OCI-LY3 (cell line): ENCODE measurements around the gene QKI.

Experiments used
- H2AFZ ChIP-seq: fragments of 200-600, 300-600 bp; shearing (Covaris generic); 2 replicates; pipeline ENCODE4 v1.6.0; 2014; ENCODE audit warnings: antibody characterized with exemption, low read depth, low read length
- H3K27ac ChIP-seq: fragments of 200-600, 300-600 bp; sonication (generic); 2 replicates; pipeline ENCODE4 v1.5.1; 2014; ENCODE audit warnings: mild to moderate bottlenecking, low read length, moderate library complexity, mixed read lengths
- H3K27me3 ChIP-seq: fragments of 200-600, 300-600 bp; sonication (generic); 2 replicates; pipeline ENCODE4 v1.6.1; 2014; ENCODE audit warnings: low read depth, low read length, mixed read lengths
- H3K36me3 ChIP-seq: fragments of 200-600, 300-600 bp; sonication (generic); replicated peaks from 2 replicates; pipeline ENCODE3; 2014; ENCODE audit warnings: low read depth, low read length, mixed read lengths
- H3K4me1 ChIP-seq: fragments of 300-600, 200-600 bp; sonication (generic); 2 replicates; pipeline ENCODE4 v1.6.1; 2014; ENCODE audit warnings: low read length, mixed read lengths
- H3K4me2 ChIP-seq: fragments of 200-600, 300-600 bp; sonication (generic); 2 replicates; pipeline ENCODE4 v1.6.1; 2014; ENCODE audit warnings: low read length, mixed read lengths
- H3K4me3 ChIP-seq: fragments of 300-600, 200-600 bp; sonication (generic); 2 replicates; pipeline ENCODE4 v1.5.1; 2014; ENCODE audit warnings: antibody characterized with exemption, mild to moderate bottlenecking, low read length, moderate library complexity
- H3K79me2 ChIP-seq: fragments of 300-600, 200-600 bp; shearing (Covaris generic); 2 replicates; pipeline ENCODE4 v1.6.1; 2014; ENCODE audit warnings: mild to moderate bottlenecking, low read length, mixed read lengths
- H3K9ac ChIP-seq: fragments of 300-600, 200-600 bp; shearing (Covaris generic); 2 replicates; pipeline ENCODE4 v1.6.0; 2014; ENCODE audit warnings: mild to moderate bottlenecking, low read length, moderate library complexity
- H3K9me3 ChIP-seq: fragments of 200-600, 300-600 bp; shearing (Covaris generic); 2 replicates; pipeline ENCODE4 v1.6.1; 2014; ENCODE audit warnings: low read length, mixed read lengths; ENCODE audit not compliant: insufficient read depth
- H4K20me1 ChIP-seq: fragments of 200-600, 300-600 bp; sonication (generic); 2 replicates; pipeline ENCODE4 v1.6.1; 2016; ENCODE audit warnings: low read length, mixed read lengths; ENCODE audit not compliant: insufficient read depth
- EZH2phosphoT487 ChIP-seq: fragments of 200-600 bp; shearing (Covaris generic); IDR thresholded peaks from 2 replicates; pipeline ENCODE4 v1.6.1; 2018; ENCODE audit warnings: antibody characterized with exemption, mixed run types, low read depth
- TF ChIP-seq, protein P1 (sequence below): fragments of 200-600, 300-600 bp; sonication (generic); IDR thresholded peaks from 2 replicates; pipeline ENCODE4 v1.5.1; 2014; ENCODE audit warnings: antibody characterized with exemption, low read length, low read depth

The QKI gene

DNA sequence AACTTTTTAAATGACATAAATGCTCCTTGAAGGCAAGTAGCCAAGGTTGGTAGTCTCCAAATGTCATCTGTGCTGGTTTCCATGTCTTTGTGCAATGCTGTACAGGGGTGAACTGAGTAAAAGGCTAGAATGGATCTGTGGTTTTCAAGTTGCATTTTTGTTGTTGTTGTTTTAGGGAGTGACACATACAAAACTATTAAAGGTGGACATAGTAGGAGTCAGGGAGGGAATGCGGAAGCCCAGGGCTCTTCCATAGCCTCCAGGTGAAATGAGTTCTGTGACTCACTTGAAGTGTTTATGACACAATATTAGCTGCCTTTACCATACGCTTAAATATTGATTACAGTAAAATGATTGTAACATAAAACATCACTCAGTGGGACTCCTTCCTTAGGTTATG, 22.5 kb upstream of the QKI start:
- no peak overlapping the region for H3K4me3 ChIP-seq
- H3K4me1 ChIP-seq, result no peaks in the 10 kb centered on the region
- H3K27me3 ChIP-seq, result no peaks in the 10 kb centered on the region
- H3K9ac ChIP-seq, result no peak overlapping the region
- no peak overlapping the region for H3K27ac ChIP-seq
- no peak overlapping the region for H2AFZ ChIP-seq
- no peaks in the 10 kb centered on the region for H3K79me2 ChIP-seq
- no peaks in the 10 kb centered on the region for H4K20me1 ChIP-seq
- no peaks in the 10 kb centered on the region for H3K9me3 ChIP-seq
- no peak overlapping the region for H3K4me2 ChIP-seq
- H3K36me3 ChIP-seq, result no peaks in the 10 kb centered on the region
- TF ChIP-seq, protein P1, sequence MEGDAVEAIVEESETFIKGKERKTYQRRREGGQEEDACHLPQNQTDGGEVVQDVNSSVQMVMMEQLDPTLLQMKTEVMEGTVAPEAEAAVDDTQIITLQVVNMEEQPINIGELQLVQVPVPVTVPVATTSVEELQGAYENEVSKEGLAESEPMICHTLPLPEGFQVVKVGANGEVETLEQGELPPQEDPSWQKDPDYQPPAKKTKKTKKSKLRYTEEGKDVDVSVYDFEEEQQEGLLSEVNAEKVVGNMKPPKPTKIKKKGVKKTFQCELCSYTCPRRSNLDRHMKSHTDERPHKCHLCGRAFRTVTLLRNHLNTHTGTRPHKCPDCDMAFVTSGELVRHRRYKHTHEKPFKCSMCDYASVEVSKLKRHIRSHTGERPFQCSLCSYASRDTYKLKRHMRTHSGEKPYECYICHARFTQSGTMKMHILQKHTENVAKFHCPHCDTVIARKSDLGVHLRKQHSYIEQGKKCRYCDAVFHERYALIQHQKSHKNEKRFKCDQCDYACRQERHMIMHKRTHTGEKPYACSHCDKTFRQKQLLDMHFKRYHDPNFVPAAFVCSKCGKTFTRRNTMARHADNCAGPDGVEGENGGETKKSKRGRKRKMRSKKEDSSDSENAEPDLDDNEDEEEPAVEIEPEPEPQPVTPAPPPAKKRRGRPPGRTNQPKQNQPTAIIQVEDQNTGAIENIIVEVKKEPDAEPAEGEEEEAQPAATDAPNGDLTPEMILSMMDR, result no peak
- TF ChIP-seq EZH2phosphoT487, result no peak

DNA sequence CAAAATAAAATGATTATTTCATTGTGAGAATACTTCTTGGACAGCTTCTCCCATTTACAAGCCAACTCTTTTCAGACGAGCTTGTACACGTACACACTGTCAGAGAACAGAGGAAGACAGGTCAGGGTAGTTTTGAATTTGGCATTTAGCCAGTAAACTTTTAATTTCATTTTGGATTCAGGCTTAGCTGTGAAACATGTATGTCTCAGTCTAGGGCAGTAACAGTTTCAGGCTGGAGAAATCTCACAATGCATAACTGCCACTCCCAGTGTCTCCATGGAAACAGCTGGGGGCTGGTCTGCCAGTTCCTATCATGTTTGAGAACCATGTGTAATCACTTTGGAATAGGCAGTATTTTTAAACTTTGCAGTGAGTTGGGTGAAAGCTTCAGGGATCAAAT, 22.0 kb upstream of the QKI start:
- no peak overlapping the region for H2AFZ ChIP-seq
- H3K4me3 ChIP-seq, result no peak overlapping the region
- H3K36me3 ChIP-seq, result no peaks in the 10 kb centered on the region
- no peaks in the 10 kb centered on the region for H3K79me2 ChIP-seq
- H3K27ac ChIP-seq, result no peak overlapping the region
- H3K4me1 ChIP-seq, result no peaks in the 10 kb centered on the region
- H4K20me1 ChIP-seq, result no peaks in the 10 kb centered on the region
- no peaks in the 10 kb centered on the region for H3K9me3 ChIP-seq
- H3K27me3 ChIP-seq, result no peaks in the 10 kb centered on the region
- TF ChIP-seq, protein P1, result no peak
- TF ChIP-seq EZH2phosphoT487, result no peak
- H3K9ac ChIP-seq, result no peak overlapping the region
- no peak overlapping the region for H3K4me2 ChIP-seq

DNA sequence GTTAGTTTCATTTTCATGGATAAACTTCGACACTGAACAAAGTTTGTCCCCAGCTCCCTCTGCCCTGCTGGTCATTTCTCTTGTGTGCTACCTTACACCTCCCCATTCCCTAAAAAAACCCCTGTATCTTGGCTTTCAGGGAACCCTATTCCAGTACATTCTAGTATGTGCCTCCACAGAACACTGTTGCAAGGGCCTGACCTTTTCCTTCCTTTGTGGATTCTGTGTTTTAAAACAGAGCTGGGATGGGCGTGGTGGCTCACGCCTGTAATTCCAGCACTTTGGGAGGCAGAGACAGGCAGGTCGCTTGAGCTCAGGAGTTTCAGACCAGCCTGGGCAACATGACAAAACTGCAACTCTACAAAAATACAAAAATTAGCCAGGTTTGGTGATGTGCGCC, 20.6 kb upstream of the QKI start:
- Histone ChIP-seq H3K4me1 (no peaks in the 10 kb centered on the region), H3K4me3 (no peak overlapping the region), H3K36me3 (no peaks in the 10 kb centered on the region), H3K79me2 (no peaks in the 10 kb centered on the region), H3K9me3 (no peaks in the 10 kb centered on the region), H3K4me2 (no peak overlapping the region), H2AFZ (no peak overlapping the region), H4K20me1 (no peaks in the 10 kb centered on the region), H3K27me3 (no peaks in the 10 kb centered on the region), H3K27ac (no peak overlapping the region), H3K9ac (no peak overlapping the region)
- TF ChIP-seq, protein P1, result no peak
- TF ChIP-seq EZH2phosphoT487, result no peak

DNA sequence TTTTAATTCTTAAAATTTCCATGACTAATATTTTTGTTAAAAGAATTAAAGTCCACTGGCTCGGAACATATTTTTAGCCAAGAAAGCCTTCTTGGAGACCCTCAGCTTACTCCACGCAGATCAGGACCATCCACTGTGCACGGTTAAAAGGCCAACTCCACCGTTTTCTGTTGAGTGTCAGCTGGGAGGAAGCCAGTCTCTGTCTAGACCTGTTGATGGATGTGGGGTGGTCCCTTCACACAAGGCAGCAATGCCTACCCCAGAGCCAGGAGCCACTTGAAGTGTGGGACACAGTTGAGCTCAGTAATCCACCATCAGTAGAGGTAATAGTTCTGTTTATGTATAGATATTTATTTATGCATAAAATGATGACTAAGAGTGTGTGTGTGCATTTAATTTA, 19.9 kb upstream of the QKI start:
- H4K20me1 ChIP-seq, result no peaks in the 10 kb centered on the region
- no peak overlapping the region for H3K4me2 ChIP-seq
- no peaks in the 10 kb centered on the region for H3K27me3 ChIP-seq
- no peak overlapping the region for H2AFZ ChIP-seq
- TF ChIP-seq EZH2phosphoT487, result no peak
- TF ChIP-seq, protein P1, result no peak
- H3K27ac ChIP-seq, result no peak overlapping the region
- no peaks in the 10 kb centered on the region for H3K36me3 ChIP-seq
- H3K9me3 ChIP-seq, result no peaks in the 10 kb centered on the region
- no peak overlapping the region for H3K4me3 ChIP-seq
- no peak overlapping the region for H3K9ac ChIP-seq
- no peaks in the 10 kb centered on the region for H3K4me1 ChIP-seq
- no peaks in the 10 kb centered on the region for H3K79me2 ChIP-seq
